ENCODE measurements around the gene NKX2-4. TPM values are rescaled to one million over a fixed set of nuclear protein-coding genes. Genes with fewer than 3 reads are reported as not detected.
"Not testable (repeated sequence)": the region's sequence is repeated elsewhere in the genome, so short reads cannot be mapped to it uniquely, and the experiment has no call there.

The NKX2-4 gene
- total and polyA plus RNA-seq, 3 donors from 2014 or later = 0.99 to 6.3 (median 5.1) TPM

- Histone ChIP-seq H3K9me3 (no peaks in the 10 kb centered on the region), H3K27ac (no peak overlapping the region), H3K36me3 (ENCODE audit: low read depth, missing control alignments) (no peaks in the 10 kb centered on the region), H3K27me3 (no peaks in the 10 kb centered on the region), H3K4me3 (no peak overlapping the region), H3K4me1 (no peaks in the 10 kb centered on the region)
- DNase-seq = no peak
- WGBS, 2 donors = 85 to 92% methylated on average over 4 of the region's 4 CpGs
- intact Hi-C loops (cut with DNase I; ENCODE audit: low total_unique reads) = no loop called here
- TF ChIP-seq, protein P1, sequence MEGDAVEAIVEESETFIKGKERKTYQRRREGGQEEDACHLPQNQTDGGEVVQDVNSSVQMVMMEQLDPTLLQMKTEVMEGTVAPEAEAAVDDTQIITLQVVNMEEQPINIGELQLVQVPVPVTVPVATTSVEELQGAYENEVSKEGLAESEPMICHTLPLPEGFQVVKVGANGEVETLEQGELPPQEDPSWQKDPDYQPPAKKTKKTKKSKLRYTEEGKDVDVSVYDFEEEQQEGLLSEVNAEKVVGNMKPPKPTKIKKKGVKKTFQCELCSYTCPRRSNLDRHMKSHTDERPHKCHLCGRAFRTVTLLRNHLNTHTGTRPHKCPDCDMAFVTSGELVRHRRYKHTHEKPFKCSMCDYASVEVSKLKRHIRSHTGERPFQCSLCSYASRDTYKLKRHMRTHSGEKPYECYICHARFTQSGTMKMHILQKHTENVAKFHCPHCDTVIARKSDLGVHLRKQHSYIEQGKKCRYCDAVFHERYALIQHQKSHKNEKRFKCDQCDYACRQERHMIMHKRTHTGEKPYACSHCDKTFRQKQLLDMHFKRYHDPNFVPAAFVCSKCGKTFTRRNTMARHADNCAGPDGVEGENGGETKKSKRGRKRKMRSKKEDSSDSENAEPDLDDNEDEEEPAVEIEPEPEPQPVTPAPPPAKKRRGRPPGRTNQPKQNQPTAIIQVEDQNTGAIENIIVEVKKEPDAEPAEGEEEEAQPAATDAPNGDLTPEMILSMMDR (IDR thresholded peaks at IDR 0.05) = no peak
- TF ChIP-seq POLR2A (IDR thresholded peaks at IDR 0.05) = no peak
Measured at GRCh38 chr20:21421601-21422236, 24.4 kb upstream of the NKX2-4 start.

GRCh38 chr20:21419147-21419546, 21.8 kb upstream of the NKX2-4 start:
- 68 to 75% methylated on average over 2 of the region's 2 CpGs for WGBS, 2 donors
- H3K36me3 ChIP-seq (ENCODE audit: low read depth, missing control alignments); H3K4me1 ChIP-seq; H3K27ac ChIP-seq; H3K27me3 ChIP-seq; DNase-seq; intact Hi-C loops (cut with DNase I; ENCODE audit: low total_unique reads); H3K9me3 ChIP-seq; H3K4me3 ChIP-seq: not testable (repeated sequence)

DNA sequence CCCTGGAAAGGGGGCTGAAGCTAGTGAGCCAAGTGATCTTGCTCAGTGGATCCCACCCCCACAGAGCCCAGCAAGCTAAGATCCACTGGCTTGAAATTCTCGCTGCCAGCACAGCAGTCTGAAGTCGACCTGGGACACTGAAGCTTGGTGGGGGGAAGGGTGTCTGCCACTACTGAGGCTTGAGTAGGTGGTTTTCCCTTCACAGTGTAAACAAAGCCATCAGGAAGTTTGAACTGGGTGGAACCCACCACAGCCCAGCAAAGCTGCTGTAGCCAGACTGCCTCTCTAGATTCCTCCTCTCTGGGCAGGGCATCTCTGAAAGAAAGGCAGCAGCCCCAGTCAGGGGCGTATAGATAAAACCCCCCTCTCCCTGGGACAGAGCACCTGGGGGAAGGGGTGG, 16.7 kb upstream of the NKX2-4 start:
- DNase-seq; H3K27me3 ChIP-seq; H3K36me3 ChIP-seq (ENCODE audit: low read depth, missing control alignments); H3K9me3 ChIP-seq; intact Hi-C loops (cut with DNase I; ENCODE audit: low total_unique reads); H3K4me3 ChIP-seq; H3K4me1 ChIP-seq; H3K27ac ChIP-seq: not testable (repeated sequence)
- WGBS, 2 donors = 71 to 75% methylated on average over 2 to 3 of the region's 3 CpGs

GRCh38 chr20:21411725-21412124, 14.4 kb upstream of the NKX2-4 start:
- H3K27ac ChIP-seq = no peak overlapping the region
- H3K4me3 ChIP-seq = no peak overlapping the region
- no peaks in the 10 kb centered on the region for H3K27me3 ChIP-seq
- no peaks in the 10 kb centered on the region for H3K4me1 ChIP-seq
- no peaks in the 10 kb centered on the region for H3K36me3 ChIP-seq (ENCODE audit: low read depth, missing control alignments)
- intact Hi-C loops (cut with DNase I; ENCODE audit: low total_unique reads) = no loop called here
- DNase-seq = no peak
- H3K9me3 ChIP-seq = no peaks in the 10 kb centered on the region
- TF ChIP-seq, protein P1 (IDR thresholded peaks at IDR 0.05) = no peak
- no peak for TF ChIP-seq POLR2A (IDR thresholded peaks at IDR 0.05)

- Histone ChIP-seq H3K27me3 (no peaks in the 10 kb centered on the region), H3K36me3 (ENCODE audit: low read depth, missing control alignments) (no peaks in the 10 kb centered on the region), H3K4me1 (no peaks in the 10 kb centered on the region), H3K9me3 (no peaks in the 10 kb centered on the region), H3K27ac (no peak overlapping the region), H3K4me3 (no peak overlapping the region)
- no peak for TF ChIP-seq POLR2A (IDR thresholded peaks at IDR 0.05)
- TF ChIP-seq, protein P1 (IDR thresholded peaks at IDR 0.05) = no peak
- no peak for DNase-seq
- intact Hi-C loops (cut with DNase I; ENCODE audit: low total_unique reads) = no loop called here
- 26 to 27% methylated on average over 5 of the region's 5 CpGs for WGBS, 2 donors
Measured at GRCh38 chr20:21399005-21399475, 1.7 kb upstream of the NKX2-4 start.
